Cardiac muscle cell (in vitro differentiated cells and primary cell): ENCODE measurements around the gene MED13L. TPM values are rescaled to one million over a fixed set of nuclear protein-coding genes. Genes with fewer than 3 reads are reported as not detected.

Experiments used
- DNase-seq, 2 donors: peaks; one replicate each; pipeline versions ENCODE4 v3.0.0 to v3.0.0-alpha.2; 2010 to 2017; ENCODE audit warnings: low read depth in 1 of 2, low spot score in 1 of 2
- H3K27ac ChIP-seq: fragments of 200-600 bp; sonication (generic); 2 replicates; pipeline ENCODE4 v1.5.1; 2016
- H3K27me3 ChIP-seq: fragments of 200-600 bp; sonication (generic); 2 replicates; pipeline ENCODE4 v1.6.0; 2016; ENCODE audit warnings: control low read depth
- H3K36me3 ChIP-seq: fragments of 200-600 bp; sonication (generic); 2 replicates; pipeline ENCODE4 v1.5.1; 2016; ENCODE audit warnings: control low read depth
- H3K4me1 ChIP-seq: fragments of 200-600 bp; sonication (generic); 2 replicates; pipeline ENCODE4 v1.8.1; 2017; ENCODE audit warnings: low read depth, mild to moderate bottlenecking, mixed run types
- H3K4me3 ChIP-seq: fragments of 200-600 bp; sonication (generic); 2 replicates; pipeline ENCODE4 v1.5.1; 2016; ENCODE audit warnings: mild to moderate bottlenecking
- H3K9me3 ChIP-seq: fragments of 200-600 bp; sonication (generic); 2 replicates; pipeline ENCODE4 v1.5.1; 2017; ENCODE audit warnings: low read depth, mild to moderate bottlenecking, control low read depth
- polyA plus RNA-seq: library from polyadenylated mRNA; unstranded; fragments of >200 nt; fragmentation: Nextera tagmentation; extraction: Ambion mirVana; gene quantifications from 2 replicates; pipeline ENCODE4 v1.2.1, GENCODE V29; 2016
- total RNA-seq: library from RNA; depleted of rRNA; stranded (reverse); fragments of >200 nt; gene quantifications from 2 replicates; pipeline ENCODE4 v1.2.3, GENCODE V29; 2016
- TF ChIP-seq, protein P1 (sequence below): IDR thresholded peaks from 2 replicates; pipeline ENCODE4 v1.5.1; 2012; ENCODE audit warnings: low read depth, mild to moderate bottlenecking, low read length

MED13L gene
- total and polyA plus RNA-seq, 2 experiments from 2014 or later, result 31.3 to 94.3 TPM

GRCh38 chr12:116263844-116264243 lies 13.6 kb downstream of the MED13L start:
- peak; percentile 36 to 52 for DNase-seq
- TF ChIP-seq, protein P1, sequence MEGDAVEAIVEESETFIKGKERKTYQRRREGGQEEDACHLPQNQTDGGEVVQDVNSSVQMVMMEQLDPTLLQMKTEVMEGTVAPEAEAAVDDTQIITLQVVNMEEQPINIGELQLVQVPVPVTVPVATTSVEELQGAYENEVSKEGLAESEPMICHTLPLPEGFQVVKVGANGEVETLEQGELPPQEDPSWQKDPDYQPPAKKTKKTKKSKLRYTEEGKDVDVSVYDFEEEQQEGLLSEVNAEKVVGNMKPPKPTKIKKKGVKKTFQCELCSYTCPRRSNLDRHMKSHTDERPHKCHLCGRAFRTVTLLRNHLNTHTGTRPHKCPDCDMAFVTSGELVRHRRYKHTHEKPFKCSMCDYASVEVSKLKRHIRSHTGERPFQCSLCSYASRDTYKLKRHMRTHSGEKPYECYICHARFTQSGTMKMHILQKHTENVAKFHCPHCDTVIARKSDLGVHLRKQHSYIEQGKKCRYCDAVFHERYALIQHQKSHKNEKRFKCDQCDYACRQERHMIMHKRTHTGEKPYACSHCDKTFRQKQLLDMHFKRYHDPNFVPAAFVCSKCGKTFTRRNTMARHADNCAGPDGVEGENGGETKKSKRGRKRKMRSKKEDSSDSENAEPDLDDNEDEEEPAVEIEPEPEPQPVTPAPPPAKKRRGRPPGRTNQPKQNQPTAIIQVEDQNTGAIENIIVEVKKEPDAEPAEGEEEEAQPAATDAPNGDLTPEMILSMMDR, result no peak
- H3K4me1 ChIP-seq, result peaks cover 44% of the 10 kb centered on the region

DNA sequence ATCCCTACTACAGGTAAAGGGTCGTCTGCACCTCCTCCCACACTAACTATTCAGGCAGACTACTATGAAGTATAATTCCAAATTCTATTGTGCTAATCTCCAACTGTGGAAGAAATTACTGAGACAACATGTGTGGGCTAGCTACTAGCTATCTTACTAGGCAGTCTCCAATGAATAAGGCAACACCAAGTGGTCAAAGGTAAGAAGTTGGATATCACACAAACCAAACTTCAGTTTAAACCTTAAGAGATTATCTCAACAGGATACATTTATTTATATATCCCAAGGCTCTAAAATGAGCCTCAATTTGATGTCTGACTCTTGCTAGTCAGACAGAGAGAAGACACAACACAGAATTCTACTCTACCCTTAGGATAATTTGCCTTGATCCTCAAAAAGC lies 14.1 kb downstream of the MED13L start:
- Histone ChIP-seq H3K4me1 (peaks cover 44% of the 10 kb centered on the region), H3K27me3 (no peaks in the 10 kb centered on the region), H3K9me3 (no peaks in the 10 kb centered on the region), H3K4me3 (no peak overlapping the region), H3K36me3 (no peaks in the 10 kb centered on the region), H3K27ac (peak overlapping the region; percentile 29)
- no peak for DNase-seq
- TF ChIP-seq, protein P1, result no peak

More at GRCh38 chr12:116263844-116264243, 13.6 kb downstream of the MED13L start:
- no peaks in the 10 kb centered on the region for H3K36me3 ChIP-seq
- H3K27ac ChIP-seq, result peak overlapping the region; percentile 29
- H3K9me3 ChIP-seq, result no peaks in the 10 kb centered on the region
- H3K4me3 ChIP-seq, result no peak overlapping the region
- no peaks in the 10 kb centered on the region for H3K27me3 ChIP-seq

GRCh38 chr12:116262741-116263140 lies 14.8 kb downstream of the MED13L start:
- Histone ChIP-seq H3K4me3 (no peak overlapping the region), H3K36me3 (no peaks in the 10 kb centered on the region), H3K27ac (no peak overlapping the region), H3K4me1 (peaks cover 47% of the 10 kb centered on the region), H3K27me3 (no peaks in the 10 kb centered on the region), H3K9me3 (no peaks in the 10 kb centered on the region)
- TF ChIP-seq, protein P1, result no peak
- DNase-seq, result no peak

DNA sequence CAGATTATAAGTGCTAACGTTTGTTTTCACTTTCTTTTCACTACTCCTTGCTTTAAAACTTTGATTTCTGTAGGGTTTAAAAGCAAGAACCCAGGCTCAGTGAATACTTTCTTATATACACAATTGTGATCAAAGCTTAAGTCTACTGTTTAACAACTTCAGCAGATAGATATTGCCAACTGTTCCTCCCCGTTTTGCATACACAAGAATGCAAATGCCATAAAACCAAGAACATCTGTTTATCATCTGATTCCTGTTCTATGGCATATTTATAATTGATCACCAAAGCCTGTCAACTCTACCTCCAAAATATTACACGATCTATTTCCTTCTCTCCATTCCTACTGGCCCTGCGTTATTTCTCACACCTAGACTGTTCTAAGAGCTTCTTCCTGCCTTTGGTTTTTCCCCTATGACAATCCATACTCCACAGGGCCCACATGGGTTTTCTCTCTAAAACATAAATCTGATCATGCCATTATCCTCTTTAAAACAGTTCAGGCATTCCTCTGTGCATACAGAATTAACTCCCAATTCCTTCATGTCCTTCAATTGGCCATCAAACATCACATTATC lies 15.9 kb downstream of the MED13L start:
- no peak for DNase-seq
- Histone ChIP-seq H3K27me3 (no peaks in the 10 kb centered on the region), H3K27ac (peak overlapping the region; percentile 9), H3K36me3 (no peaks in the 10 kb centered on the region), H3K4me1 (peaks cover 45% of the 10 kb centered on the region), H3K4me3 (no peak overlapping the region), H3K9me3 (no peaks in the 10 kb centered on the region)
- TF ChIP-seq, protein P1, result no peak

DNA sequence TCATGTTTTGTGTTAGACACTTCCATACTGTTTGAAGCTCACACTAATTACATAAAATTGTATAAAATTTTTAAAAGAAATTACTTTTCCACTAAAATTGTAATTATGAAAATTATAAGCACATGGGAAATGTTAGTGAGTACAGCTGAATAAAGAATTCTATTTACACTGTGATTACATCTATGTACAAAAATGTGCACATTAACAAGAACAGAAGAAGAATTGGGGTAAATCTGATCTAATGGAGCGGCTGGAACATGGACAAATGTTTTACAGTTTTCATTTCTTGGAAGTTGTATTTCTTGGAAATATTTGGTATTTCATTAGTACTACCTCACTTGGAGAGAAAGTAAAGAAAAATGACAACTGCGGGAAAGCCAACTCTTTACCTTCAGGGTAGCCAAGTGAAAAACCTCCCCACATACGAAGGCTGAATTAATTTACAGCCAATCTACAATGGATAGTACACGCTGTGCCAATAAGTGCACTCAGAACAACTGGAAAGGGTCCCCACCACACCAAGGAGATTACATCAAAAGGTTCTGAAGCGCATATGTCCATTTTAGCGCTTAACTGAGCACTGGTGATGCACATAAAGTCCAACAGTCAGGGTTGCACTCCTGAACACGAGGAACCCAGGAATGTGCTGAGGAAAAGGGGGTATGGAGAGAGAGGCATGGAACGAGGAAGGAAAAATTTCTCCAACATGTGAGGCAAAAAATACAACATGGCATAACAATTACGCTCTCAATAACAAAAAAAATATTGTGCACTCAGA lies 17.5 kb downstream of the MED13L start:
- Histone ChIP-seq H3K4me3 (no peak overlapping the region), H3K27ac (no peak overlapping the region), H3K4me1 (peaks cover 37% of the 10 kb centered on the region), H3K9me3 (no peaks in the 10 kb centered on the region), H3K27me3 (no peaks in the 10 kb centered on the region), H3K36me3 (no peaks in the 10 kb centered on the region)
- TF ChIP-seq, protein P1, result no peak
- DNase-seq, result no peak
